AG10803 (cell line): ENCODE data around the gene DOCK9.

ENCODE experiments used
- DNase-seq: peaks from one replicate; pipeline ENCODE4 v3.0.0; 2010; ENCODE audit warnings: low read depth
- H3K4me3 ChIP-seq: 2 replicates; pipeline ENCODE4 v1.5.1; 2011; ENCODE audit warnings: mild to moderate bottlenecking, low read length, control low read depth
- TF ChIP-seq, protein P1 (sequence below): conservative IDR thresholded peaks from 2 replicates; pipeline ENCODE4 v1.5.1; 2011; ENCODE audit warnings: mild to moderate bottlenecking, low read length, control low read depth, inconsistent platforms

DOCK9 gene

GRCh38 chr13:98878486-98879126 is 99.3 kb downstream of the DOCK9 start:
- TF ChIP-seq, protein P1, sequence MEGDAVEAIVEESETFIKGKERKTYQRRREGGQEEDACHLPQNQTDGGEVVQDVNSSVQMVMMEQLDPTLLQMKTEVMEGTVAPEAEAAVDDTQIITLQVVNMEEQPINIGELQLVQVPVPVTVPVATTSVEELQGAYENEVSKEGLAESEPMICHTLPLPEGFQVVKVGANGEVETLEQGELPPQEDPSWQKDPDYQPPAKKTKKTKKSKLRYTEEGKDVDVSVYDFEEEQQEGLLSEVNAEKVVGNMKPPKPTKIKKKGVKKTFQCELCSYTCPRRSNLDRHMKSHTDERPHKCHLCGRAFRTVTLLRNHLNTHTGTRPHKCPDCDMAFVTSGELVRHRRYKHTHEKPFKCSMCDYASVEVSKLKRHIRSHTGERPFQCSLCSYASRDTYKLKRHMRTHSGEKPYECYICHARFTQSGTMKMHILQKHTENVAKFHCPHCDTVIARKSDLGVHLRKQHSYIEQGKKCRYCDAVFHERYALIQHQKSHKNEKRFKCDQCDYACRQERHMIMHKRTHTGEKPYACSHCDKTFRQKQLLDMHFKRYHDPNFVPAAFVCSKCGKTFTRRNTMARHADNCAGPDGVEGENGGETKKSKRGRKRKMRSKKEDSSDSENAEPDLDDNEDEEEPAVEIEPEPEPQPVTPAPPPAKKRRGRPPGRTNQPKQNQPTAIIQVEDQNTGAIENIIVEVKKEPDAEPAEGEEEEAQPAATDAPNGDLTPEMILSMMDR: no peak
- DNase-seq: peak; percentile 6
- H3K4me3 ChIP-seq: no peak overlapping the region

- H3K4me3 ChIP-seq: no peak overlapping the region
- DNase-seq: no peak
- TF ChIP-seq, protein P1: no peak
Observed at GRCh38 chr13:98877936-98878335, 99.9 kb downstream of the DOCK9 start.

DNA sequence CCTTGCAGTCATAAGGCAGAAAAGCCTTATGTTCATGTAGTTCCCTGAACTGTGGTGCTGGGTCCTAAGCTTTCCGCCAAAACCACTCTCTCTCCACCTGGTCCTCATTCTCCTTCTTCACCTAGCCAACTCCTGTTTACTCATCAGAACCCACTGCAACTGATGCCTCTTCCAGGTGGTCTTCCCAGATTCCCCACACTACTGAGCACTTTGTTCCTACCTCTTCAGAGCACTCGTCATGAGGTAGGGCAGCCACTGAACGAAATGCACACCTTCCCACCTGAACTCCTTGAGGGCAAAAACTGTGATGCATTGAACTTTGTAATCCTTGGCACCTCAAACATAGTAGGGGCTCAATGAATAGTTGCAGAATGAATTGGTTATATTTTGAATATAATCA is 100.4 kb downstream of the DOCK9 start:
- TF ChIP-seq, protein P1: no peak
- DNase-seq: no peak
- no peak overlapping the region for H3K4me3 ChIP-seq

DNA sequence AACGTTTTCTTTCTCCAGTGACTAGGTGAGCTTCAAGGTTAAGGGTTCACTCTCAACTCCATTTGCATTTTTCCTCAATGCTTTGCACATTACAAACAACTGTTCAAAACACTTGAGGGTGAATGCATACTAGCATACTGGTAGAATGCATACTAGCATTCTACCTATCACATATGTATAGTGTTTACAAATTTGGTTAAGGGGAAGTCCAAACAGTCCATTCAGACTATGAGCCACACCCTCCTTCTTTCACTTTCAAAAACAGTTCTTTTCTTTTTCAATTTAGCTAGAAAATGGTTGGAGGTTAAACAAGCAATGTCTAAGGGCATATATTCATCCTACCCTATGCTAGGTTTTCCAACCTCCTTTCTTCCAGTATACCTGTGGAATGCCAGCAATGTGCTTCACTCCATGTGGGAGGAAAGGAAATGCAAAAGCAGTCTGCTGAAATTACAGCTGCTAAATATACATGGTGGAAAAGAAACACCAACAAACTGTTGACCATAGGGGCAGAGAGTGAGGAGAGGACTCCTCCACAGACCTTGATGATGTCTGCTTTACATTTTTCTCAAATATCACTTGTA is 102.6 kb downstream of the DOCK9 start:
- DNase-seq: no peak
- H3K4me3 ChIP-seq: no peak overlapping the region
- TF ChIP-seq, protein P1: no peak

DNA sequence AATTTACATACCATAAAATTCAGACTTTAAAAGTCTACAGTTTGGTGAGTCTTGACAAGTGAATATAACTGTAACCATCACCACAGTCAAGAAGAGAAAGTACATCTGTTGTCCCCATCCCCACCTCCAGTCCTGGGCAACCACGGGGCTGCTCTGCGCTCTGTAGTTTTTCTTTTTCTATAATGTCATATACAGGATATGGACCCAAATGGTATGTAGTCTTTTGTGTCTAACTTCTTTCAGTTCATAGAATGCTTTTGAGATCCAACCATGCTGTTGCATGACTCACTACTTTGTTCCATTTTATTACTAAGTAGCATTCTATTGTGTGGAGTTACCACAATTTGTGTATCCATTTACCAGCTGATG is 103.9 kb downstream of the DOCK9 start:
- TF ChIP-seq, protein P1: no peak
- no peak overlapping the region for H3K4me3 ChIP-seq
- DNase-seq: no peak

GRCh38 chr13:98873377-98874028 is 104.4 kb downstream of the DOCK9 start:
- no peak for DNase-seq
- H3K4me3 ChIP-seq: no peak overlapping the region
- TF ChIP-seq, protein P1: no peak

DNA sequence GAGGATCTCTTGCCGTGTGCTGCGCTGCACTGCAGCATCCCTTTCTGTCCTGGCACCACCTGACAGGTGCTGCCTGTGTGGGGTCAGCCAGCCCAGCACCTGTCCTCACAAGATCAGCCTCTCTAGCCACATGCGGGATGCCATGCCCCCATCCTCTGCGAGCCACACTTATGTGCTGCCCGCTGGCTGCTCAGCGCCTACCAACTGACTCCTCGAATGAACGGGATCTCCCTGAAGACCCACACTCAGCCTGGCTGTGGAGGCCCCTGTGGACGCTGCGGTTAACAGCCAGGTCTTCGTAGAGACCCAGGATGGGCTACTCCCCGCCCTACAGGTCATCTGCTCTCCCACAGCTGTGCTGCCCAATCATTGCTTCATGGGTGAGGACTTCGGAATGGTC is 106.1 kb downstream of the DOCK9 start:
- no peak overlapping the region for H3K4me3 ChIP-seq
- TF ChIP-seq, protein P1: no peak
- DNase-seq: no peak
